H1 (cell line): ENCODE results near the gene SLPI. TPM values are rescaled to one million over a fixed set of nuclear protein-coding genes. Genes with fewer than 3 reads are reported as not detected.

Experiments used
- ATF2 ChIP-seq: IDR thresholded peaks from 2 replicates; pipeline ENCODE4 v1.6.1; 2012; ENCODE audit warnings: low read length, inconsistent platforms
- CEBPB ChIP-seq: IDR thresholded peaks from 2 replicates; pipeline ENCODE4 v1.6.1; 2012; ENCODE audit warnings: low read depth, low read length
- CHD1 ChIP-seq: IDR thresholded peaks from 2 replicates; pipeline ENCODE4 v1.6.1; 2012; ENCODE audit warnings: low read depth, low read length, improper control_type of control experiment
- CHD2 ChIP-seq: IDR thresholded peaks from 2 replicates; pipeline ENCODE4 v1.6.1; 2012; ENCODE audit warnings: low read length, improper control_type of control experiment
- CTCF ChIP-seq, 3 experiments: IDR thresholded peaks; 1 replicate in 2 of 3; 2 replicates in 1 of 3; pipeline versions ENCODE4 v1.5.1 to v1.6.1; 2011; ENCODE audit warnings: low read length in 3 of 3, mild to moderate bottlenecking in 3 of 3, inconsistent platforms in 2 of 3, low read depth in 1 of 3, moderate library complexity in 1 of 3; ENCODE audit not compliant: insufficient read depth in 1 of 3; ENCODE audit errors: control extremely low read depth in 1 of 3
- EP300 ChIP-seq, 2 experiments: IDR thresholded peaks; 1 replicate in 1 of 2; 2 replicates in 1 of 2; pipeline ENCODE4 v1.6.1; 2011 to 2012; ENCODE audit warnings: low read depth in 2 of 2, low read length in 2 of 2, mild to moderate bottlenecking in 2 of 2, borderline replicate concordance in 1 of 2, inconsistent platforms in 1 of 2, moderate library complexity in 1 of 2
- HDAC2 ChIP-seq, 2 experiments: fragments of 300-600 bp in 1 of 2; sonication (generic) in 1 of 2; IDR thresholded peaks; 2 replicates each; pipeline ENCODE4 v1.6.1; 2011 to 2012; ENCODE audit warnings: low read depth in 2 of 2, low read length in 2 of 2, mild to moderate bottlenecking in 2 of 2, moderate library complexity in 2 of 2, borderline replicate concordance in 1 of 2, inconsistent platforms in 1 of 2
- KDM1A ChIP-seq: fragments of 200-600, 300-600 bp; sonication (generic); IDR thresholded peaks from 2 replicates; pipeline ENCODE4 v1.7.1; 2016; ENCODE audit warnings: mild to moderate bottlenecking, low read length, borderline replicate concordance
- POU5F1 ChIP-seq: IDR thresholded peaks from 2 replicates; pipeline ENCODE4 v1.6.1; 2011; ENCODE audit warnings: low read depth, mild to moderate bottlenecking, low read length, moderate library complexity
- RFX5 ChIP-seq: IDR thresholded peaks from 2 replicates; pipeline ENCODE4 v1.6.1; 2011; ENCODE audit warnings: low read depth, low read length, improper control_type of control experiment, borderline replicate concordance
- TAF7 ChIP-seq: optimal IDR thresholded peaks from 2 replicates; pipeline ENCODE3; 2011; ENCODE audit warnings: low read depth, mild to moderate bottlenecking, inconsistent platforms, low read length, moderate library complexity, borderline replicate concordance
- polyA plus RNA-seq, 7 experiments: library from polyadenylated mRNA; depleted of rRNA in 3 of 7; stranded (reverse) in 5 of 7; unstranded in 2 of 7; fragments of >200 nt in 5 of 7; fragments of 200-250 nt in 2 of 7; gene quantifications; 1 replicate in 5 of 7; 2 replicates in 1 of 7; 4 replicates in 1 of 7; pipeline versions ENCODE4 v1.2.1 to v1.2.3, GENCODE V29; 2011 to 2013; ENCODE audit warnings: missing spikeins in 2 of 7, mixed read lengths in 2 of 7
- total RNA-seq: library from RNA; stranded (reverse); fragmentation: NEBNext Ultra II Directional; extraction: Animal tissue kit (Norgen Biotek cat#: 25700); gene quantifications from 2 replicates; pipeline ENCODE4 v1.2.1, GENCODE V29; 2021

Gene SLPI
- total and polyA plus RNA-seq, 2 of the 8 experiments (the other 6 are each of a cell fraction or from before 2014, with no cell fraction given) = not detected

GRCh38 chr20:45229264-45230056 lies 24.9 kb downstream of the SLPI start (continued):
- TF ChIP-seq CTCF (IDR thresholded peaks at IDR 0.05; ENCODE audit: control extremely low read depth in 1 of 3, insufficient read depth in 1 of 3, low read depth in 1 of 3, low read length in 3 of 3) (peak; percentile 91 to 97 (median 93)), CHD2 (no peak), HDAC2 (IDR thresholded peaks at IDR 0.05; ENCODE audit: borderline replicate concordance in 1 of 2, low read depth in 2 of 2, low read length in 2 of 2) (no peak), KDM1A (no peak; the same call in 1 of the 2 replicates), TAF7 (no peak), ATF2 (no peak), EP300 (IDR thresholded peaks at IDR 0.05; ENCODE audit: borderline replicate concordance in 1 of 2, low read depth in 2 of 2, low read length in 2 of 2) (no peak), POU5F1 (no peak), CHD1 (no peak), CEBPB (no peak), RFX5 (no peak)
